DND-41 (cell line): ENCODE results near the gene MIEN1.

ENCODE experiments used
- ATAC-seq: fragments of 200-7000 bp; cut with Tn5 transposase; 3 replicates; pipeline ENCODE4 v1.9.1; 2021; ENCODE audit warnings: low read depth; ENCODE audit not compliant: insufficient read depth
- DNase-seq: peaks from one replicate; pipeline ENCODE4 v3.0.0-alpha.2; 2020
- H2AFZ ChIP-seq: 2 replicates; pipeline ENCODE4 v1.6.0; 2012; ENCODE audit warnings: low read depth, low read length
- H3K27ac ChIP-seq: 2 replicates; pipeline ENCODE4 v1.5.1; 2012; ENCODE audit warnings: low read length, inconsistent platforms
- H3K27me3 ChIP-seq: fragments of 200-600 bp; sonication (generic); 2 replicates; pipeline ENCODE4 v1.6.0; 2012; ENCODE audit warnings: low read length, mild to moderate bottlenecking, inconsistent platforms; ENCODE audit not compliant: insufficient read depth, poor library complexity
- H3K36me3 ChIP-seq: 2 replicates; pipeline ENCODE4 v1.5.1; 2012; ENCODE audit warnings: low read length, inconsistent platforms; ENCODE audit not compliant: insufficient read depth
- H3K4me1 ChIP-seq: 2 replicates; pipeline ENCODE4 v1.5.1; 2012; ENCODE audit warnings: mild to moderate bottlenecking, low read length; ENCODE audit not compliant: insufficient read depth
- H3K4me2 ChIP-seq: 2 replicates; pipeline ENCODE4 v1.6.0; 2012; ENCODE audit warnings: mild to moderate bottlenecking, moderate library complexity, low read length, inconsistent platforms; ENCODE audit not compliant: insufficient read depth
- H3K4me3 ChIP-seq, 2 experiments: fragments of 200-600 bp in 1 of 2; shearing (Covaris generic) in 1 of 2; 2 replicates each; pipeline ENCODE4 v1.5.1; 2012 to 2016; ENCODE audit warnings: inconsistent platforms in 2 of 2, low read length in 2 of 2, mild to moderate bottlenecking in 2 of 2, low read depth in 1 of 2, moderate library complexity in 1 of 2
- H3K79me2 ChIP-seq: 2 replicates; pipeline ENCODE4 v1.6.0; 2012; ENCODE audit warnings: low read length, inconsistent platforms; ENCODE audit not compliant: insufficient read depth
- H3K9ac ChIP-seq: 2 replicates; pipeline ENCODE4 v1.6.0; 2012; ENCODE audit warnings: low read depth, mild to moderate bottlenecking, inconsistent platforms, low read length, moderate library complexity
- H3K9me3 ChIP-seq: 2 replicates; pipeline ENCODE4 v1.5.1; 2012; ENCODE audit warnings: low read length, moderate library complexity, mild to moderate bottlenecking, inconsistent platforms; ENCODE audit not compliant: insufficient read depth, severe bottlenecking
- H4K20me1 ChIP-seq: 2 replicates; pipeline ENCODE4 v1.6.0; 2012; ENCODE audit warnings: low read length; ENCODE audit not compliant: insufficient read depth
- CTCF ChIP-seq: IDR thresholded peaks from 2 replicates; pipeline ENCODE4 v1.5.1; 2012; ENCODE audit warnings: borderline replicate concordance, low read length, moderate library complexity, mild to moderate bottlenecking; ENCODE audit not compliant: poor library complexity, severe bottlenecking; ENCODE audit errors: extremely low read depth
- EZH2 ChIP-seq: IDR thresholded peaks from 3 replicates; pipeline ENCODE4 v1.6.1; 2012; ENCODE audit warnings: borderline replicate concordance, low read depth, mild to moderate bottlenecking, moderate library complexity, low read length, inconsistent platforms; ENCODE audit not compliant: severe bottlenecking

MIEN1 gene

GRCh38 chr17:39744075-39744835, 13.9 kb upstream of the MIEN1 start:
- H3K9me3 ChIP-seq = no peaks in the 10 kb centered on the region
- ATAC-seq = no peak
- H3K4me2 ChIP-seq = no peak overlapping the region
- no peak overlapping the region for H2AFZ ChIP-seq
- H3K27ac ChIP-seq = no peak overlapping the region
- no peaks in the 10 kb centered on the region for H3K79me2 ChIP-seq
- H4K20me1 ChIP-seq = no peaks in the 10 kb centered on the region
- no peak for TF ChIP-seq EZH2
- no peak for TF ChIP-seq CTCF
- H3K36me3 ChIP-seq = no peaks in the 10 kb centered on the region
- no peaks in the 10 kb centered on the region for H3K27me3 ChIP-seq
- no peak overlapping the region for H3K4me3 ChIP-seq
- H3K9ac ChIP-seq = no peak overlapping the region
- no peak for DNase-seq
- no peaks in the 10 kb centered on the region for H3K4me1 ChIP-seq

- ATAC-seq = no peak
- Histone ChIP-seq H3K9me3 (no peaks in the 10 kb centered on the region), H3K79me2 (no peaks in the 10 kb centered on the region), H3K4me3 (no peak overlapping the region), H3K27ac (no peak overlapping the region), H3K9ac (no peak overlapping the region), H3K4me1 (no peaks in the 10 kb centered on the region), H2AFZ (no peak overlapping the region), H3K36me3 (no peaks in the 10 kb centered on the region), H3K27me3 (no peaks in the 10 kb centered on the region), H3K4me2 (no peak overlapping the region), H4K20me1 (no peaks in the 10 kb centered on the region)
- no peak for TF ChIP-seq CTCF
- TF ChIP-seq EZH2 = no peak
- no peak for DNase-seq
Observed at GRCh38 chr17:39742856-39743436, 12.6 kb upstream of the MIEN1 start.

DNA sequence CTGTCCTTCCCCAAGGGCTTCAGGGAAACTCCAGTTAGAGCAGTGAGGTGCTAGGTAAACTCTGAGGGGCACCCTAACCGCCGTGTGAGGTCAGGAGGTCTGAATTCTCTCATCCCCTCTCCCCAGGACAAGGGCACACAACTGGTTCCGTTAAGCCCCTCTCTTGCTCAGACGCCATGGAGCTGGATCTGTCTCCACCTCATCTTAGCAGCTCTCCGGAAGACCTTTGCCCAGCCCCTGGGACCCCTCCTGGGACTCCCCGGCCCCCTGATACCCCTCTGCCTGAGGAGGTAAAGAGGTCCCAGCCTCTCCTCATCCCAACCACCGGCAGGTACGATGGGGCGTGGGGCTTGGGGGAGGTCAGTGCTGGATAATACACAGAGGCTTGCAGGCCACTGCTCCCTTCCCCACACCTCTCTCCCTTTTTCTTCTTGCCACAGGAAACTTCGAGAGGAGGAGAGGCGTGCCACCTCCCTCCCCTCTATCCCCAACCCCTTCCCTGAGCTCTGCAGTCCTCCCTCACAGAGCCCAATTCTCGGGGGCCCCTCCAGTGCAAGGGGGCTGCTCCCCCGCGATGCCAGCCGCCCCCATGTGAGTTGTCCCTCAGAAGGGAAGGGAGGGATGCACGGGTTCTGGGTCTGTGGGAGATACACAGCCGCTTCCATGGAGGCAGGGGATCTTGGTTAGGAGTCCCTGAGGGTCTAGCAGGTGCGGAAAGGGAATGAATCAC, 12.0 kb upstream of the MIEN1 start:
- DNase-seq (no peak), ATAC-seq (no peak)
- H3K9me3 ChIP-seq = no peaks in the 10 kb centered on the region
- H2AFZ ChIP-seq = no peak overlapping the region
- no peak overlapping the region for H3K9ac ChIP-seq
- H3K4me1 ChIP-seq = no peaks in the 10 kb centered on the region
- H3K4me2 ChIP-seq = no peak overlapping the region
- no peaks in the 10 kb centered on the region for H3K36me3 ChIP-seq
- H3K27ac ChIP-seq = no peak overlapping the region
- no peaks in the 10 kb centered on the region for H3K27me3 ChIP-seq
- no peaks in the 10 kb centered on the region for H3K79me2 ChIP-seq
- no peaks in the 10 kb centered on the region for H4K20me1 ChIP-seq
- no peak overlapping the region for H3K4me3 ChIP-seq
- TF ChIP-seq EZH2 (no peak), CTCF (no peak)
